Stimulated activated CD4-positive, alpha-beta T cell treated with anti-CD3 and anti-CD28 coated beads, Interleukin-2, amount 100 ng/mL, for 24 hours (primary cell): ENCODE data around the gene ALOX12.
A peak's percentile ranks its signal among the peaks of the same experiment; 100 is the strongest.
"Not testable (repeated sequence)": the region's sequence is repeated elsewhere in the genome, so short reads cannot be mapped to it uniquely, and the experiment has no call there.

ENCODE experiments used
- DNase-seq, 2 donors: peaks; one replicate each; pipeline ENCODE4 v3.0.0-alpha.2; 2020

Gene ALOX12

DNA sequence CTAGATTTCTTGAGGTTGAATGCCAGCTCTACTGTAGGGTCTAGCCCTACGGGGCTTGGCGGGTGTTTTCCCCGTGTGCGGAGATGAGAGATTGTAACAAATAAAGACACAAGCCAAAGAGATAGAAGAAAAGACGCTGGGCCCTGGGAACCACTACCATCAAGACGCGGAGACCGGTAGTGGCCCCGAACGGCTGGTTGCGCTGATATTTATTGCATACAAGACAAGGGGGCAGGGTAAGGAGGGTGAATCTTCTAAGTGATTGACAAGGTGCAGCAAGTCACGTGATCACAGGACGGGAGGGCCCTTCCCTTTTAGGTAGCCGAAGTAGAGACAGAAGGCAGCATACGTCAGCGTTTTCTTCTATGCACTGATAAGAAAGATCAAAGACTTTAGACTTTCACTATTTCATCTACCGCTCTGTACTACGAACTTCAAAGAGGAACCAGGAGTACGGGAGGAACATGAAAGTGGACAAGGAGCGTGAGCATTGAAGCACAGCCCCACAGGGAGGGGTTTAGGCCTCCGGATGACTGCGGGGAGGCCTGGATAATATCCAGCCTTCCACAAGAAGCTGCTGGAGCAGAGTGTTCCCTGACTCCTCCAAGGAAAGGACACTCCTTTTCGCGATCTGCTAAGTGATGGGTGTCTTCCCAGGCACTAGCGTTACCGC, 51.0 kb downstream of the ALOX12 start:
- peak; percentile 66 to 70 for DNase-seq

DNA sequence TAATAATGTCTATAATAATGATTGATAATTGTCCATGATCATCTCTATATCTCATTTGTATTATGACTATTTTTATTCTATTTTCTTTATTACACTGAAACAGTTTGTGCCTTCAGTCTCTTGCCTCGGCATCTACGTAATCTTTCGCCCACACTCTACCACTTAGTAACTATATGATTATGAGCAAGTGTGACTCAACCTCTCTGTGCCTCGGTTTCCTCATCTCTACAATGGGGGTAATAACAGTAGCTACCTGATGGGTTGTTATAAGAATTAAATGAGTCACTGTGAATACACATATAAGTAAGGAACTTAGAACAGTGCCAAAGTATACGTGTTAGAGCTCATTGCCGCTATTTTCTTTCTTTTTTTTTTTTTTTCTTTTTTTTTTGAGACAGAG, 51.7 kb downstream of the ALOX12 start:
- DNase-seq: peak in 1 of 2 donors; percentile 27

DNA sequence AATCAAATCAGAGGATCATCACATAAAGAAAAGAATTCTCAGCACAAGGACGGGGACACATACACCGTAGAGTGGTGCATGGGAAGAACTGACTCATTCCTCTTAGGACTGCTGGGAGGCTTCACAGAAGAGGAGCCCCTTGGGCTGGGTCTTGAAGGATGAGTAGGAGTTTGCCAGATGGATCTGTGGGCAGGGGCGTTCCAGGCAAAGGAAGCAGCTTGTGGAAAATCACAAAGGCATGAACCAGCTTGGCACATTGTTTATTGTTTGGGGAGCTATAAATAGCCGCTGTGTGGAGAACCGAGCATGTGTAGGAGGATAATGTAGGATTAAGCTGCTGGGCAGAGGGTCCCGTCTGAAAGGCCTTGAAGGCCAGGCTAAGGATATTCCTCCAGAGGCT, 53.1 kb downstream of the ALOX12 start:
- DNase-seq: no peak

DNA sequence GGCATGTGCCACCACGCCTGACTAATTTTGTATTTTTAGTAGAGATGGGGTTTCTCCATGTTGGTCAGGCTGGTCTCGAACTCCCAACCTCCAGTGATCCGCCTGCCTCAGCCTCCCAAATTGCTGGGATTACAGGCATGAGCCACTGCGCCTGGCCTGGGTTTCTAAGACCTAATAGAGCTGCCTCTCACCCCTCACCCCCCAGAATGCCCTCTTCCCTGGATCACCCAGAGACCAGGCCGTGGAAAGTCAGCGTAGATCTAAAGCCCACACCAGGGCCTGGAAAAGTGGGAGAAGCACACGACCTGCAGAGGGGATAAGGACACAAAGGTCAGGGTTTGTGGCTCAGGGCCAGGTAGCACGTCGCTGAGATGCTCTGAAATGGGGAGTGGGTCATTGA, 54.7 kb downstream of the ALOX12 start:
- not testable (repeated sequence) for DNase-seq

DNA sequence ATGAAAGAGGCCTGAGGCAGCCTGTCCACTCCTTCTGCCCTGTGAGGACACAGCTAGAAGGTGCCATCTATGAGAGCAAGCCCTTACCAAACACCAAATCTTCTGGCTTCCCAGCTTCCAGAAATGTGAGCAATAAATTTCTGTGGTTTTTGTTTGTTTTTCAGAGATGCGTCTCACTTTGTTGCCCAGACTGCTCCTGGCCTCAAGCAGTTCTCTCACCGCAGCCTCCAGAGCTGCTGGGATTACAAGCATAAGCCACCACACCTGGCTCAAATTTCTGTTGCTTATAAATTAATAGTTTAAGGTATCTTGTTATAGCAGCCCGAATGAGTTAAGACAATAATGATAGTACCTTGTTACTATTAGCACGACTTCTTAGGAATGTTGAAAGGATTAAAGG, 60.5 kb downstream of the ALOX12 start:
- no peak for DNase-seq

DNA sequence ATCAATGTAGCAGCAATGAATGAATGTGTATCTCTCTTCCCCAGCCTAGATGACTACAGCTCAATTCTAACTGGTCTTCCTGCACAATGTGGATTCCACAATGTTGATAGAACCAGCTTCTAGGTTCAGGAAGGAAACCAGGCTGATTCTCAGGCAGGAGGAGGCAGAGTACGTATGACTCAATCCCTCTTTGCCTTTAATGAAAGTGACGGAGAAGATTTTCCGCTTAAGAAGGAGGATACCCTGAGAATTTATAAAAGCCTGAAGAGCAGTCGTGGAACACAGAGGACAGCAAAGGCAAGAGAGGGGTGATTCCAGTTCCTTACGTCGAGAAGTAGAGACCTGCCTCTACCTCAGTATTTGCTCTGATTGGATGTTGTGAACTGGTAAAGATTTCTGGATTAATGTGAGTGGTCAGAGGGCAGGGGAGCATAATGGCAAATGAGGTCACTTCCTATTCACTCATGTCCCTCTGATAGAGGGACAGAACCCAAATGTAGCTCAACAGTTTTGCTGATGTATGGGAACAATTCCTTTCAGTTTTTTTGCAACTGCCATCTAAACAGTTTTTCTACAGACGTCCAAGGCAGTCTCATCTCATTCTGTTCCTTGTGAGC, 63.1 kb downstream of the ALOX12 start:
- DNase-seq: no peak
